ENCODE results near the gene FREM1.

FREM1 gene

DNA sequence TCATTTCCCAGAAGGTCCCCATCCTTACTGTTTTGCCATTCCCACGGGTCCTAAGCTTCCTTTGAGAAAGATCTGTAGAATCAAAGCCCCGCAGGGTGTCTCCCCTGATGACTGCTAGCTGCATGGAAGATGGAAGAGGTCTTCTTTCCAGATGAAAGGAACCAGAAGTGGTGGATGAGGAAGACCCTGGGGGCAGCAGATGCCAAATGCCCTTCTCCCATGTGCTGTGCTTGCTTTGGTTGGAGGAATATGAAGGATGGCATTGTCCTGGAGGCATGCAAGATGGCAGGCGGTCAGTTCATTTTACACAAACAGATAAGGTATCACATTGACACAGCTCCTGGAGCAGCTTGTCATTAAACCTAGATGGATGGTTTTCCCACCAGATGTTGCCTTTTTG lies 161.9 kb downstream of the FREM1 start:
- no peak for DNase-seq

DNA sequence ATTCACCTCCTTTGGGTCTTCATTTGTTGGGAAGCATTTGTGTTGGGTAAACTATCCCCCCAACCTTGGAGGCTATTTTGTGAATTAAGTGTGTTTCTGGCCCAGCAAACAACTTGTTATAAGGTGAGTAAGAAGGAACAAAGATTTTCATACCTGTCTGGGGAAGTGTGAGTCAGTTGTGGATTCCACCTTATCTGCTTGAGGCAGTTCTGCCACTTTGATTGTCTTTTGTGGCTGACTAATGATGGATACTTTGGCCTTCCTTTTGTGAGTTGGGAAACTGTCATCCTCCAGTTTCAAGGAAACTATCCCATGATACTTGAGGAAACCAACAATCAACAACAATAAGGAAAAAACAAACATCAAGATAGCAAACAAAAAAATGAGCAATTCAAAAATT lies 163.1 kb downstream of the FREM1 start:
- DNase-seq = no peak

DNA sequence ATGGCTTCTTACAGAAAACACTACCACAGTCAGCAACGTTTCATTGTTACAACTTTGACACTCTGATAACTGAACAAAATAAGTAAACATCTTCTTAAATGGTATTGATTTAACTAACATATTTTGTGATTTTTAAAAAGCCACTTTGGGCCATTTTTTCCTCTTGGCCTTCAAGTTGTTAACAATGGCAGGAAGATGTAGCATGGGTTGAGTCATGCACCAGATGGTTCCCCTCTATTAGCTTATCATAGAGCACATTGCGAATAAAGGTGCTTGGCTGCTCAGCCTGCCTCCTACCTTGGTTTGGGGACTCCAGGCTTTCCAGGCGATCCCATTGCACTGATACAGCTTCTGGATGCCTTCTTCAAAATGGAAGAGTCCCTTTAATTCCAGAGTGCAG lies 163.6 kb downstream of the FREM1 start:
- DNase-seq = no peak

DNA sequence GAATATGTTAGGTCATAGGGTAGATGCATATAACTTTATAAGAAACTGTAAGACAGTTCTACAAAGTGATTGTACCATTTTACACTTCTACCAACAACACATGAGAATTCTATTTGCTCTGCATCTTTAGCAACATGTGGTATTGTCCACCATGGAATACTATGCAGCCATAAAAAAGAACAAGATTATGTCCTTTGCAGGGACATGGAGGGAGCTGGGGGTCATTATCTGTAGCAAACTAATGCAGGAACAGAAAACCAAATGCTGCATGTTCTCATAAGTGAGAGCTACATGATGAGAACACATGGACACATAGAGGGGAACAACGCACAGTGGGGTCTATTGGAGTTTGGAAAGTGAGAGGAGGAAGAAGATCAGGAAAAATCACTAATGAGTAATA lies 165.5 kb downstream of the FREM1 start:
- no peak for DNase-seq

DNA sequence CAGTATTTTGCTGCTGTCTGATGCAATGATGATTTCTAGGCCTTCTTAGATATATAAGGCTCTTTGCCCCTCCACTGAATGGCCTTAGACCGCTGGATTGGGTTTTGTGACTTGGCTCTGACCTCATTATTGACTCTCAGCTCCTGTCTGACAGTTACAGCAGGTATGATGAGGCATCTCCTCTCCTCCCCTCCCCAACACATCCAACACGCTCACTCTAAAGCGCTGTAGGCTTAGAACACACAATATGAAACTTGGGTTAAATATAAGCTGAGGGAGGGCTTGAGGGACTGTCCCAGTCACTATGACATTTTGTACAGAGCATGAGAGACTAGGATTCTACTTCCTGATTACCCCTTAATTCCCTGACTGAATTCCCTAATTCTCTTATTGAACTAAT lies 168.9 kb downstream of the FREM1 start:
- DNase-seq = no peak

DNA sequence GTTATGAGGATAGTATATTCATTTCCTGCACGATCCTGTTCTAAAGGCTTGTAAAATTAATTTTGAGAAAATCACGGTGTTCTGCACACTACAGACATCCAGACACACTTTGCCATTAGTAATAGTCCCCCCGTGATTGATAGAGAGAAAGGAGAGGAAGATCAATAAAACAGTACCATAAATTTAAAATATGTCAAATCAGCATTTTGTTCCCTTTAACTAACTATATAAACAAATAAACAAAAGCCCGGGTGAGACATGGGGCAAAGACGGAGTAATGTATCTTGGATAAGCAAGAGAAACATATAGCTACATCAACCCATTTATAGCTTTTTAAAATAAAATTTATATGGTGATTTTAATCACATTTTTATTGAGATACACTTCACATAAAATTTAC lies 177.1 kb downstream of the FREM1 start:
- DNase-seq = no peak

DNA sequence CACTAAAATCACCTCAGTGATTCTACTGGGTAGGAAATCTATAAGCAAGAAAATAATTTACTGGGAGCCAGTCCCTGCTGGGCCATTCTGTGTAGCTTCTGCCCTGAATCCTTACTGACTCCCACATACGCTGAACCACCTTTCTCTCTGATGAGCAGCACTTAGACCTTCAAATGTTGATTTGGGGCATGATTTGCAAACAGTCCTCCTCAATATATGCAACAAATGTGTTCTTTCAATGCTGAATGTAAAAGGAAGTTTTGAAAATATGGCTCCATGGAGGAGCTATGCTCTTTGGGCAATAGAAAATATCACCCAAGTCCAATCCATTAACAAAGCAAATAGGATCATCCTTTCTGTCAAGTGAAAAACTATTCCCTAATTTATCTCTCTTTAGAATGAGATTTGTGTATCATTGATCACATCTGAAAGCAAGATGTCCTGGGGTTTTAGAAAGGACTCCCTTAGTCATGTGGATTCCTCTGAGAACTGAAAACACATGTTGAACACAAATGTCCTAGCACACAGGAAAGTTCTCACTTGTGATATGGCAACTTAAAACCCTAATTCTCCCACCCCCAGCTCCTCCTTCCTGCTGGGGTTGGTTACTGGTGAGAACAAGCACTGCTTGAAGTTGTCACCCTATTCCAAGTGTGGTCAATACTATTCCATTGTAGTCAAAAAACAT lies 178.8 kb downstream of the FREM1 start:
- no peak for DNase-seq

DNA sequence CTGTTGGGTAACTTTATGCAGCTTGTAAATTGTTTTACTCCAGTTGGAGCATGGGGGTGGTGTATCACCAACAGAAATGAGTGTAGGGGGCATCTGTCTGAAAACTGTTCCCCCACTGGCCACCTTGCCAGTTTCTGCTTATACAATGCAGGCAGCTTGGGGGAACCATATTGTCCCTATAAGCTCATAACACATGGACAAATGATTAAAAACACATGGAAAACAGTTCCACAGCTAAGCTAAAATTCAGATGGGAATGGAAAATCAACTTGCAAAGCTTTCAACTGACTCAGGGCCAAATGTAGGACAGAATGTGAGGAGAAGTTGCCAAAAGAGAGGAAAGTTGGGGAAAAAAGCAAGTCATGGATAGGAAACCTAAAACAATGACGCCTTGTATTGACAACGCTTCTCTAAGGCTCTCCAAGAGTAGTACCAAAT lies 179.7 kb downstream of the FREM1 start:
- DNase-seq = no peak

DNA sequence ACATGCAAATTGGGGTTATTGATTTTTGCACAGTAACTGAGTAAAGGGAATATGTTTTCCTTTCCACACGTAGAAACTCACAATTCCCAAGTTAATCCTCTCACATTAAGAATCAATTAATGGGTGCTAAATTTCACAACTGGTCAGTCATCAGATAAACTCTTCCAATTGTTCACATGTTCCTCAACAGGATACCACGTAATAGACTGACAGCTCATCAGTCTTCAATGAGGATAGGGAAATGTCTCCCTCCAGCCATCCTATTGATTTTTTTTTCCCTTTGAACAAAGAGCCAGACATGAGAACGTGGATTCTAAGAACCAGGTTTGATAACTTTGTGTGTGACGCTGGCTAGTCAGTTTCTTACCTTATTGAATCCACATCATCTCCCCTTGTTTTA lies 186.9 kb downstream of the FREM1 start:
- DNase-seq = no peak

DNA sequence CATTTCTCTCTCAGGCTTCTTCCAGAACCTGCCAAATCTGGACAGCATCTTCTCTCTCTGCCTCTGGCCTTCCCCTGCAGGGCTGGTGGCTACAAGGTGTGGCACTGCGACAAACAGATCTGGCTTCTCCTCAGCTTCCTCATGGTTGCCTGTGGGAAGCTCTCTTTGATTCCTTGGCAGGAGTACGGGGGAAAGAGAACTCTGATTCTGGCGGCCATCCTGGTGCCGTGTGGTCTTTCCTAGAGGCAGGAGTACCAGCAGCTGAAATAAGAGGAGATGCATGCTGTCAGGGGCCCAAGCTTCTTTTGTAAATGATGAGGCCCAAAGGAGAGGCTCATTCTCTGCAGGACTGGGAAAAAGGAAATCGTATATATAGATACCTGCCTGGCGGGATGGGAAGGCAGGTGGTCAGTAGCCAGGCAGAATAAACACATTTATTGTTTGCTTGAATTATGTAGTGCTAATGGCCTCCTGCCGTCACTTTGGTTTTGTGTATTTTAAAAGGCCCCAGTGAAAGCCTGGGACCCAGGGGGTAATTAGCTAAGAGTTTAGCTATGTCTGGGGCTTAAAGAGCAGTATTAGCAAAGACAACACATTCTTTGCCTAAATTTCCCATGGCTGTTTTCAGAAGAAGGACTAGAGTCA lies 187.7 kb downstream of the FREM1 start, which contains the start of gene CER1:
Gene CER1, minus strand, starts transcription at position 343 of the 645 bp plus-strand sequence. Its CDS starts 61 bp downstream, at position 282.
- no peak for DNase-seq

DNA sequence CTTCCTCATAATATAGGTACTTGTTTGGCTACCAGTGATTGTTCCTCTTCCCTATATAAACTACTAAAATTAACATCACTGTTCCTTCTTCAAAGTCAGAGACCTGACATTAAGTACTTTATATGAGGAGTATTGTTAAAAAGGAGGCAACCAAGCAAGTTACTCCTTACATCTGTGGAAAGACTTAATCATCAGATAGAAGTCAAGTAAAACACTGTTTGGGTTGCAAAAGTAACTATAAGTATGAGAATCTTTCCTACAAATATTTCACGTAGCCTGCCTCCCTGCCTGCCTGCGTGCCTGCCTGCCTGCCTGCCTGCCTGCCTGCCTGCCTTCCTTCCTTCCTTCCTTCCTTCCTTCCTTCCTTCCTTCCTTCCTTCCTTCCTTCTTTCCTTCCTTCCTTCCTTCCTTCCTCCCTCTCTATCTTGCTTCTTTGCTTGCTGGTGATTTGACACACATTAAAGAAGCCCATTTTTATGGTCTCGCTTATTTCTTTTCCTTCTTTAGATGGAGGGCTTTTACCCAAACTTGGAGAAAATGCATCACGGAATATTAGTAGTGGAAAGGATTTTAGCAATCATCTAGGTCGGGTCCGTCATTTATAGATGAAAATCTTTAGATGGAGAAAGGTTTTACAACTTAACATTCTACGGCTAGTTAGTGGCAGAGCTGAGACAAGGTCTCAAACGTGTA lies 190.9 kb downstream of the FREM1 start:
- DNase-seq = no peak

DNA sequence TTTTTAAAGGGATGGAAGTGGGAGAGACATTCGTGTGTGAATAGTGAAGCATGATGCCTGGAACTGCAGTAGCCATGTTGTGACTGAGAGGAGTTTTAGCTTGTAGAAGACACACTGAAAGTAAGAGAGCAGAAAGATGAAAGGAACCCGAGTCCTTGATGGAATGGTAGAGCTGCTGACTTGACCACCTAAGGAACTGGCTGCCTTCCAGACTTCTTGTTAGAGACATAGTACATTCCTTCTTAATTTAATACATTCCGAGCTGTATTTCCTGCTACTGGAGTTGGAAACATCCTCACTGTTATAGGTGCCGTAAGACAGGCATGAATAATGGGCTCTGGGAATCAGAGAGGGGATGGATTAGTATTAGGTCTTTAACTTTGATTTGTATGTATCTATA lies 195.1 kb downstream of the FREM1 start:
- no peak for DNase-seq

DNA sequence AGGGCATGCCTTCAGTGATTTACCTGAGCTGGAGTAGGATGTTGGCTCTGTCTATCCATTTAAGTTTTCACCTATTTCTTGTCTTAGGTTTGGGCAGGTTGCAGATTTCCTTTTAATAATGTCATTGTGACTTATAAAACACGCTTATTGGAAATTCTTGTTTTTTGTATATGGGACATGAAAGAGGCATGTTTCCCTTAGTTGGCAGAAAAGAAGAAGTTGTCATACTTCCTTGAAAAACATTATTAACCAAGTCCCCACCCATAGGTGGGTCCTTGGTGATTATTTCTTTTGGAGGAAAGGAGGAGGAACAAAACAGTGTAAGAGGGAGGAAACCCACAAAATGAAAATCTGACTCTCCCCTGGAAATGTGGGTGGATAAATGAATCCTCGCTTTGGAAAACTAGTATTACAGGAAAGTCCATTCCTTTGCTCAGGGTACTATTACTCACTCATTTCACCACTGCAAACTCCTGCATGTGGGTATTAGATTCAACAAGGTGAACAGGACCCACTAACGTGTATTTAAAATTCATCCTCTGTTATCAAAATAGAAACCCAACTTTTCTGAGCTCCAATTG lies 197.0 kb downstream of the FREM1 start:
- DNase-seq = no peak

DNA sequence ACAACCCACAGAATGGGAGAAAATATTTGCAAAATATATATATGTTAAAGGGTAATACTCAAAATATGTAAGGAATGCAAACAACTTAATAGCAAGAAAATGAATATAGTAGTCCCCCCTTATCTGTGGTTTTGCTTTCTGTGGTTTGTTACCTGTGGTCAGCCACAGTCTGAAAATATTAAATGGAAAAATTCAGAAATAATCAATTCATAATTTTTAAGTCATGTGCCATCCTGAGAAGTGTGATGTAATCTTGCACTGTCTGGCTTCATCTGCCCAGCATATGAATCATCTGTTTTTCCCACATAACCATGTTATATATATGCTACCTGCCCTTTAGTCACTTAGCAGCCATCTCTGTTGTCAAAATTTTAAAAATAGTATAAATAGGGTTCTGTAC lies 199.4 kb downstream of the FREM1 start:
- no peak for DNase-seq

DNA sequence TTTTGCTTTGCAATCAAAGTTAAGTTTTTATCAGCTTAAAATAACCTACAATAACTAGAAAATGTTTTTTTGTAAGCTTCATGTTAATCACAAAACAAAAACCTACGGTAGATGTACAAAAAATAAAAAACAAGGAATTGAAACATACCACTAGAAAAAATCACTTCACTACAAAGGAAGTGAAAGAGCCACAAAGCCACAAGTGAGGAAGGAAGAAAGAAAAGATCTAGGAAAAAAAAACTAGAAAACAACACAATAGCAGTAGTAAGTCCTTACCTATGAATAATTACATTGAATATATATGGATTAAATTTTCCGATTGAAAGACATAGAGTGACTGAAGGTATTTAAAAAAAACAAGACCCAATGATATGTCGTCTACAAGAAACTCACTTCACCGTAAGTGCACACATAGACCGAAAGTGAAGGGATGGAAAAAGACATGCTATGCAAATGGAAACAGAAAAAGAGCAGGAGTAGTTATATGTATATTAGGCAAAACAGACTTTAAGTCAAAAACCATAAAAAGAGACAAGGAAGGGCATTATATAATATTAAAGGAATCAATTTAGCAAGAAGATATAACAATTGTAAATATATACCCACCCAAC lies 203.6 kb downstream of the FREM1 start:
- DNase-seq = no peak

DNA sequence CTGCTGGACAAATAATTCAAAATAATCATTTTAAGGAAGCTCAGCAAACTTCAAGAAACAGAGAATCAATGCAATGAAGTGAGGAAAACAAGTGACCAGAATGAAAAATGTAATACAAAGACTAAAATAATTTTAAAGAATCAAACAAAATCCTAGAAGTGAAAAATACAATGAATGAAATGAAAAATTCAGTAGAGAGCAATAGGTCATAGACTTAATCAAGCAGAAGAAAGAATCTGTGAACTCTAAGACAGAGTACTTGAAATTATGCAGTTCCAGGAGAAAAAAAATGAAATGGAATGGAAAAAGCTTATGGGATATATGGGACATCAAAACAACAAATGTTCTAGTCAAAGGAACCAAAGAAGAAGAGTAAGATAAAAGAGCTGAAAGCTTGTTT lies 205.1 kb downstream of the FREM1 start:
- DNase-seq = no peak

DNA sequence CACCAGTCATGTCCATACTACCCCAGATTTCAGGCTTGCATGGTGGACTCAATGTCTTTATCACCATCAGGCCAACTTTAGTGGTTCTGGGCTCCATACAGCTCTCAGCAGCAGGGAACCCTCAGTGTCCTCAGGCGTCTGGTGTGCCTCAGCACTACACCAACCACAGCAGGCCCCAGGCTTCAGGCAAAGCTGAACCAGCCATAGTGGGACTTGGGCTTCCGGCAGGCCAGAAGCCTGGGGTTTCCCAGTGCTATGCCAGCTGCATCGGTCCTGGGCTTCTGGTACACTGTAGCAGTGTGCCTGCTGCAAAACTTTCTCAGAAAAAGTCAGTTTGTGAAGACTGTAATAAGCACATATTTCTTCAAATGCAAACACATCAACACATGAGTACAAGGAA lies 205.9 kb downstream of the FREM1 start:
- DNase-seq = no peak

DNA sequence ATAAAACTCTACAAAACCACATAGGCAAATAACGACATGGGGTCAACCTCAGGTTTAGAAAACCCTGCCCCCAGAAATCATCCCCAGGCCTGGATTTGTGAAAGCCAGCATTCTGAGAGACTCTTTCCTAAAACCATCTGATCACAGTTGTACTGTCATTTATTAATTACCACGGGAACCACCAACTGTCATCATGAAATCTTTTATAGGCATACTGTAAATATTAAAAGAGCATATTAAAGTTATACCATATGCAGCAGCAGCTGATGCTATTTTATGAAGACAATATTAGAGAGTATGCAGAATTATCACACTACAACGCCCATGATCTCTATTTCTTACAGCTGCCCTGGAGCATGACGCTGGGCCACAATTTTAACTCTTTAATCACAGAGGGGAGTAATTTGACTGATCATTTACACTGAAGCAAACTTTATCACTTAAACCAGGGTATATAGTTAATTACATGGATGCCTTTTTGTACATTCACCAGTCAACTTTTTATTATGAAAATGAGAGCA lies 208.0 kb downstream of the FREM1 start:
- no peak for DNase-seq

DNA sequence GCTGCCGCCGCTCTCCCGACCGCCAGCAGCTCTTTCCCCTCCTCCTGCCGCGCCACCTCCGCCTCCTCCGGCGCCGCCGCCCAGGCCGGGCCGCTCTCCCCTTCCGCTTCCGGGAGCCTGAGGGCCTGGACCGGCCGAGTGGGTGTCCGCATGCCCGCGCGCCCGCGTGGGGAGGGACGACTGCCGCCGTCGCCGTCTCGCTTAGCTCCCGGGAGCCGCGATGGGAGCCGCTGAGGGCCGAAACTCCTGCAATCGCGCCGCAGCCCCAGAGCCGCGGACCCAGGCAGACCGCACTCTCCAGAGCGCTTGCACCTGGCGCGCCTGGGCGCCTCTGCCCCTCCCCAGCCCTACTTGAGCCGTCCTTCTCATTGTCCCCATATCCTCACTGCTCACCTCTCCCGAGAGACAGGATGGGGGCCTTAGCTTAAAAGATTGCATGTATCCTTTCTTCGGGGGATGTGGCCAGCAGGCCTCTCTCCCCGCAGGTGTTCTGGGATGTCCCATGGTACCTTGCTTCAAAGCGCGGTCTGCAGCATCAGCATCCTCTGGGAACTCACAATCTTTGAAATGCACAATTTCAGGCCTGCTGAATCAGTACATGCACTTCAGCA lies 216.9 kb downstream of the FREM1 start, which contains the start of gene ZDHHC21:
Gene ZDHHC21, minus strand, starts transcription at position 182 of the 611 bp plus-strand sequence. CDS start 19,092 bp downstream, outside the sequence.
- DNase-seq = peak; percentile 65

DNA sequence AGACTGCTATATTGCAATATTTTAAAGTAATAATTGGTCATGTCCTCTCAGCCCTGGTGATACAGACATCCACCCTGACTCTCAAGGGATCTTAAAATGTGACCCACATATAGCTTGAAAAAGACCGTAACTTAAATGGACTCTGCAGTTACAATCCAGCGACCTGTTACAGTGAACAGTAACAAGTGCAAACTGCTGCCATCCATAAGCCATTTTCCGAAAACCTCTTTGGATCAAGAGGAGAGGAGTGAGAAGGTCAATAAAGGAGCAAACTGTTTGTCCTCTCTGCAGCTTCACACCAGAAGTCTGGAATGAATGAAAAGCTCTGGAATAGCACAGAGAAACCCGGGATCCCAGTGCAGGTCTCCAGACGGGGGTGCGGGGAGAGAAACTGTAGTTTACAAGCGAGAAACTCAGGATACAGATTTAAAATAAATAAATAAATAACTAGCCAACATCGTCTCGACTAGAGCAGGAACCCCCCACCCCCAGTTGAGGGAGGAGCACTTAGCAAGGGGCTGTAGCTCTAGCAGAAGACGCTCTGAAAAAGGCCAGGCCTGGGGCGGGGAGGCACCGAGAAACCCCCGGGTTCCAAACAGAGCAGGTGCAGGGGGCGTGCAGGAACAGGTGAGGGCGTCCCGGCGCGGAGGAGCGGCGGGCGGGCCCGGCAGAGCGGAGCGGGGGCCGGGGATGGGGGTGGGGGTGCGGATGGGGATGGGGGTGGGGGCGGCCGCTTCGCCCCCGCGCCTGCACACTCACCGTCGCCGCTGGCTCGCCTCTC lies 217.6 kb downstream of the FREM1 start:
- no peak for DNase-seq

DNA sequence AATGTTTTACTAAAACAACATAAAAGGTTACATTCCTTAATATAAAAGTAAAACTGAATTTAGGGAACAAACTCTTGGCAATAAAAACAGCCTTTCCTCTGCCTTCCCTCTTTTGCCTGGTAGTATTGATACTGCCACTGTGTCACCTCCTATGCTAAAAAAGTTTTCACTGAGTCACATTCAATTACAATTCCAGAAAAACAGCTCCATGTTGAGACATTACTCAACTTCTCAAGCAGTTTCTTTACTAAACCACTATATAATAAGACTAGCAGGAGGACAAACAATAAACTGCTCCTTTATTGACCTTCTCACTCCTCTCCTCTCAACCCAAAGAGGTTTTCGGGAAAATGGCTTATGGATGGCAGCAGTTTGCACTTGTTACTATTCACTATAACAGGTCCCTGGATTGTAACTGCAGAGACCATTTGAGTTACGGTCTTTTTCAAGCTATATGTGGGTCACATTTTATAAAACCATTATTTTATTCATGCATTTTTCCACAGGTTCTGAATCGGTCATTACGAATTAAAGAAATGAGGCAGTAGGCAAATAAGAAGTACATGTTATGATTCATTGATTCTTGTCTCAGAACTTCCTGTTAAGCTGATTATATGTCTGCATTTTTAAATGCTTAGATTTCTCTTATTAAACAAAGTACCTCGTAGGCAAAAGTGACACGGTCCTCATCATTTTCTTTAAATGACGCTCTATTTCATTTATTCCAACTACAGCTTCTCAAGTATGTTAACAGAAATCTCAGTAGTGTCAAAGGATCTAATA lies 219.1 kb downstream of the FREM1 start:
- no peak for DNase-seq
